Upper lobe of left lung (tissue), 4 donors: ENCODE measurements around the gene C4orf33.

Experiments used
- POLR2A ChIP-seq, 4 donors: fragments of 450-650 bp; IDR thresholded peaks; one replicate each; pipeline ENCODE4 v1.5.1; 2016 to 2017; ENCODE audit warnings: antibody characterized with exemption in 4 of 4, mild to moderate bottlenecking in 2 of 4
- POLR2AphosphoS5 ChIP-seq, 2 donors: sonication (generic); formaldehyde crosslinking; IDR thresholded peaks; one replicate each; pipeline ENCODE4 v1.5.1; 2017; ENCODE audit warnings: antibody characterized with exemption in 2 of 2
- TF ChIP-seq, protein P1 (sequence below), 6 experiments: fragments of 450-650 bp in 4 of 6; fragments of 200-600 bp in 2 of 6; sonication (generic) in 2 of 6; IDR thresholded peaks; one replicate each; pipeline ENCODE4 v1.5.1; 2016 to 2019; ENCODE audit warnings: antibody characterized with exemption in 6 of 6

- TF ChIP-seq, protein P1, sequence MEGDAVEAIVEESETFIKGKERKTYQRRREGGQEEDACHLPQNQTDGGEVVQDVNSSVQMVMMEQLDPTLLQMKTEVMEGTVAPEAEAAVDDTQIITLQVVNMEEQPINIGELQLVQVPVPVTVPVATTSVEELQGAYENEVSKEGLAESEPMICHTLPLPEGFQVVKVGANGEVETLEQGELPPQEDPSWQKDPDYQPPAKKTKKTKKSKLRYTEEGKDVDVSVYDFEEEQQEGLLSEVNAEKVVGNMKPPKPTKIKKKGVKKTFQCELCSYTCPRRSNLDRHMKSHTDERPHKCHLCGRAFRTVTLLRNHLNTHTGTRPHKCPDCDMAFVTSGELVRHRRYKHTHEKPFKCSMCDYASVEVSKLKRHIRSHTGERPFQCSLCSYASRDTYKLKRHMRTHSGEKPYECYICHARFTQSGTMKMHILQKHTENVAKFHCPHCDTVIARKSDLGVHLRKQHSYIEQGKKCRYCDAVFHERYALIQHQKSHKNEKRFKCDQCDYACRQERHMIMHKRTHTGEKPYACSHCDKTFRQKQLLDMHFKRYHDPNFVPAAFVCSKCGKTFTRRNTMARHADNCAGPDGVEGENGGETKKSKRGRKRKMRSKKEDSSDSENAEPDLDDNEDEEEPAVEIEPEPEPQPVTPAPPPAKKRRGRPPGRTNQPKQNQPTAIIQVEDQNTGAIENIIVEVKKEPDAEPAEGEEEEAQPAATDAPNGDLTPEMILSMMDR (IDR thresholded peaks at IDR 0.05), result no peak
- TF ChIP-seq POLR2AphosphoS5 (IDR thresholded peaks at IDR 0.05) (no peak), POLR2A (IDR thresholded peaks at IDR 0.05) (no peak)
Measured at GRCh38 chr4:129143359-129143758, 47.4 kb downstream of the C4orf33 start.
